ENCODE results near the gene RRP1. TPM values are rescaled to one million over a fixed set of nuclear protein-coding genes. Genes with fewer than 3 reads are reported as not detected.

RRP1 gene
- total RNA-seq, 1 donor from 2014 or later: 19.0 TPM

GRCh38 chr21:43800566-43800965 lies 11.2 kb downstream of the RRP1 start:
- ATAC-seq (no peak), DNase-seq (no peak)
- no peak for TF ChIP-seq CTCF (IDR thresholded peaks at IDR 0.05)
- H3K4me1 ChIP-seq: no peaks in the 10 kb centered on the region
- no peaks in the 10 kb centered on the region for H3K9me3 ChIP-seq
- H3K4me3 ChIP-seq: no peak overlapping the region
- intact Hi-C loops (cut with DNase I): loop anchor here (10.0 kb wide), 1 partner anchor 104 kb away; no protein-coding TSS in a partner anchor
- no peak overlapping the region for H3K27ac ChIP-seq
- H3K27me3 ChIP-seq: no peaks in the 10 kb centered on the region
- peaks cover 76% of the 10 kb centered on the region for H3K36me3 ChIP-seq

GRCh38 chr21:43801006-43801783 lies 11.8 kb downstream of the RRP1 start:
- Histone ChIP-seq H3K4me3 (no peak overlapping the region), H3K27me3 (no peaks in the 10 kb centered on the region), H3K4me1 (no peaks in the 10 kb centered on the region), H3K36me3 (peaks cover 70% of the 10 kb centered on the region), H3K9me3 (no peaks in the 10 kb centered on the region), H3K27ac (no peak overlapping the region)
- DNase-seq (no peak), ATAC-seq (no peak)
- TF ChIP-seq CTCF (IDR thresholded peaks at IDR 0.05): no peak
- intact Hi-C loops (cut with DNase I): loop anchor here (10.0 kb wide), 1 partner anchor 104 kb away; no protein-coding TSS in a partner anchor

- H3K4me3 ChIP-seq: no peak overlapping the region
- intact Hi-C loops (cut with DNase I): loop anchor here (10.0 kb wide), 1 partner anchor 102 kb away; no protein-coding TSS in a partner anchor
- no peaks in the 10 kb centered on the region for H3K4me1 ChIP-seq
- H3K36me3 ChIP-seq: peaks cover 54% of the 10 kb centered on the region
- no peaks in the 10 kb centered on the region for H3K27me3 ChIP-seq
- H3K27ac ChIP-seq: no peak overlapping the region
- ATAC-seq (no peak), DNase-seq (no peak)
- H3K9me3 ChIP-seq: no peaks in the 10 kb centered on the region
- TF ChIP-seq CTCF (IDR thresholded peaks at IDR 0.05): no peak
Observed at GRCh38 chr21:43802713-43803313, 13.4 kb downstream of the RRP1 start.

- ATAC-seq (no peak), DNase-seq (no peak)
- Histone ChIP-seq H3K36me3 (peaks cover 45% of the 10 kb centered on the region), H3K4me1 (no peaks in the 10 kb centered on the region), H3K27me3 (no peaks in the 10 kb centered on the region), H3K4me3 (no peak overlapping the region), H3K9me3 (no peaks in the 10 kb centered on the region), H3K27ac (no peak overlapping the region)
- intact Hi-C loops (cut with DNase I): loop anchor here (10.0 kb wide), 1 partner anchor 101 kb away; no protein-coding TSS in a partner anchor
- TF ChIP-seq CTCF (IDR thresholded peaks at IDR 0.05): no peak
Observed at GRCh38 chr21:43803558-43804300, 14.4 kb downstream of the RRP1 start.

- peaks cover 31% of the 10 kb centered on the region for H3K36me3 ChIP-seq
- peak; percentile 20 for ATAC-seq
- no peaks in the 10 kb centered on the region for H3K4me1 ChIP-seq
- H3K27me3 ChIP-seq: no peaks in the 10 kb centered on the region
- H3K9me3 ChIP-seq: no peaks in the 10 kb centered on the region
- no peak for TF ChIP-seq CTCF (IDR thresholded peaks at IDR 0.05)
- intact Hi-C loops (cut with DNase I): loop anchor here (10.0 kb wide), 1 partner anchor 99 kb away; no protein-coding TSS in a partner anchor
- H3K27ac ChIP-seq: no peak overlapping the region
- no peak overlapping the region for H3K4me3 ChIP-seq
- DNase-seq: no peak
Observed at GRCh38 chr21:43805275-43805800, 16.0 kb downstream of the RRP1 start.

All from upper lobe of right lung (tissue), 1 donor.